ENCODE results near the gene TRIM37.

- no peak for TF ChIP-seq CTCF (IDR thresholded peaks at IDR 0.05; ENCODE audit: low read depth, low read length, missing input control)
- no peak for TF ChIP-seq RAD21 (IDR thresholded peaks at IDR 0.05)
- no peak for TF ChIP-seq REST (IDR thresholded peaks at IDR 0.05)
- TF ChIP-seq YY1 (IDR thresholded peaks at IDR 0.05), result no peak
- no peak for TF ChIP-seq ZBTB33 (IDR thresholded peaks at IDR 0.05)
- TF ChIP-seq EGR1 (IDR thresholded peaks at IDR 0.05; ENCODE audit: low read depth in 2 of 2), result no peak
- TF ChIP-seq GABPA (IDR thresholded peaks at IDR 0.05 in 1 of 2, conservative IDR thresholded peaks at IDR 0.05 in 1 of 2), result no peak
- no peak for TF ChIP-seq ATF3 (IDR thresholded peaks at IDR 0.05)
Measured at GRCh38 chr17:58989629-58990028, 117.1 kb downstream of the TRIM37 start.

All from liver (tissue), 3 donors.